Common myeloid progenitor, CD34-positive (primary cell): Measurements from ENCODE around the gene FUT7.

ENCODE experiments used
- CTCF ChIA-PET: fragments of 350-600 bp; sonication (Branson Sonifier 250); formaldehyde crosslinking; loops from one replicate; lab custom pipeline; 2021; ENCODE audit warnings: antibody characterized with exemption; lab: Charles Lee
- POLR2A ChIA-PET: fragments of 350-600 bp; sonication (Branson Sonifier 250); formaldehyde crosslinking; loops from one replicate; lab custom pipeline; 2021; ENCODE audit warnings: antibody characterized with exemption; lab: Charles Lee
- DNase-seq, 3 donors: peaks; one replicate each; pipeline versions ENCODE4 v3.0.0 to v3.0.0-alpha.2; 2013
- H3K27ac ChIP-seq, 2 experiments: 1 replicate in 1 of 2; 2 replicates in 1 of 2; pipeline ENCODE4 v1.7.0; 2013; ENCODE audit warnings: inconsistent platforms in 2 of 2, low read length in 2 of 2, mild to moderate bottlenecking in 2 of 2, low read depth in 1 of 2, moderate library complexity in 1 of 2; ENCODE audit not compliant: severe bottlenecking in 2 of 2, insufficient read depth in 1 of 2, poor library complexity in 1 of 2
- H3K27me3 ChIP-seq, 5 experiments: replicated peaks in 2 of 5; 1 replicate in 3 of 5; 2 replicates in 2 of 5; pipeline versions ENCODE4 v1.6.1 to v1.7.0; 2013; ENCODE audit warnings: low read length in 4 of 5, mild to moderate bottlenecking in 2 of 5, moderate library complexity in 2 of 5, inconsistent platforms in 1 of 5; ENCODE audit not compliant: insufficient read depth in 5 of 5, control insufficient read depth in 4 of 5
- H3K36me3 ChIP-seq, 4 experiments: 1 replicate in 2 of 4; 2 replicates in 2 of 4; pipeline versions ENCODE4 v1.6.1 to v1.7.0; 2013; ENCODE audit warnings: low read length in 3 of 4, control low read depth in 1 of 4, mild to moderate bottlenecking in 1 of 4; ENCODE audit not compliant: control insufficient read depth in 4 of 4, insufficient read depth in 4 of 4
- H3K4me1 ChIP-seq, 4 experiments: 1 replicate in 3 of 4; 2 replicates in 1 of 4; pipeline versions ENCODE4 v1.6.1 to v1.7.1; 2013; ENCODE audit warnings: low read length in 3 of 4, mild to moderate bottlenecking in 3 of 4, control low read depth in 1 of 4, inconsistent platforms in 1 of 4, moderate library complexity in 1 of 4; ENCODE audit not compliant: control insufficient read depth in 4 of 4, insufficient read depth in 4 of 4; ENCODE audit errors: control extremely low read depth in 1 of 4
- H3K4me3 ChIP-seq, 7 experiments: 1 replicate in 4 of 7; 2 replicates in 3 of 7; pipeline versions ENCODE4 v1.5.1 to v1.7.0; 2013; ENCODE audit warnings: mild to moderate bottlenecking in 7 of 7, low read length in 6 of 7, moderate library complexity in 6 of 7, inconsistent platforms in 2 of 7, low read depth in 2 of 7, control low read depth in 1 of 7; ENCODE audit not compliant: insufficient read depth in 4 of 7, control insufficient read depth in 1 of 7; ENCODE audit errors: extremely low read depth in 1 of 7
- H3K9me3 ChIP-seq, 5 experiments: 1 replicate in 4 of 5; 2 replicates in 1 of 5; pipeline versions ENCODE4 v1.6.1 to v1.7.1; 2013; ENCODE audit warnings: low read length in 4 of 5, mild to moderate bottlenecking in 2 of 5, inconsistent platforms in 1 of 5, low read depth in 1 of 5, moderate library complexity in 1 of 5; ENCODE audit not compliant: control insufficient read depth in 4 of 5, insufficient read depth in 2 of 5; ENCODE audit errors: control extremely low read depth in 1 of 5
- WGBS: methylation state at CpG from one replicate; pipeline ENCODE4 v1.1.5; 2013; ENCODE audit not compliant: insufficient coverage; 5-methylcytosine and 5-hydroxymethylcytosine counted together

Gene FUT7

GRCh38 chr9:137018761-137019559 is 12.9 kb downstream of the FUT7 start:
- H3K27me3 ChIP-seq: no peaks in the 10 kb centered on the region

DNA sequence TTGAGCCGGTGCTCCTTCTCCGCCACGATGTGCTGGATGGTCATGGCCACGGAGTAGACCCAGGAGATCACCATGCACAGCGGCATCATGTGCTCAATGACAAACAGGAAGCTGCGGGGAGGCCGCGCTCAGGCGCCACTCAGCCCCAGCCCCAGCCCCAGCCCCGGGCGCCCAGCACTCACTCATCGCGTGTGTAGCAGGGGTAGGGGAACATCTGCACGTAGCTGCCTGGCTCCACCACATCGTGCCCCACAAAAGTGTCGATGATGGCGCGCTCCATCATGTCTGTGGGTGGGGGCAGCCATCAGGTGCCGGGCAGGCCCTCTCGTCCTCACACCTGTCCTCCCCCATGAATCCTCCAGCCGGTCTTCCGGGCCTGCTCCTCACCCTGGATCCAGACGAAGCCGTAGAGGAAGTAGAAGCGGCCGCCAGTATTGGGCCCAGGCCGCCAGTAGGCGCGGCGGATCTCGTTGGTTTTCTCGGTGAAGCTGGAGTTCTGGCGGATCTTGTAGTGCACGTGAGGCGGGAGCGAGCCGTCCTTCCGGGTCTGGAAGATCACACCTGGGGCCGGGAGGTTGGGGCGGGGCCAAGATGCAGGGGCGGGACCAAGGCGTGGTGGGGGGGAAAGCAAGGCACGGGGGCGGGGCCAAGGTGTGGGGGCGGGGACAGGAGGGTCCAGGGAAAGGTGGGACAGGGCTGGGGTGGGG is 13.9 kb downstream of the FUT7 start:
- 95% methylated on average over 31 of the region's 45 CpGs for WGBS
- Histone ChIP-seq H3K4me3 (no peak overlapping the region), H3K9me3 (no peaks in the 10 kb centered on the region), H3K27ac (no peak overlapping the region), H3K4me1 (peaks cover 0 to 3% (median 0%) of the 10 kb centered on the region in 4 experiments), H3K27me3 (no peaks in the 10 kb centered on the region), H3K36me3 (peaks cover 2 to 85% (median 50%) of the 10 kb centered on the region in 4 experiments)
- POLR2A ChIA-PET: no interaction called here
- DNase-seq: no peak
- CTCF ChIA-PET: interaction anchor here (1.1 to 1.3 kb wide), 2 partner anchors 12 to 17 kb away, joined by 3 to 6 read pairs; no protein-coding TSS in a partner anchor

More at GRCh38 chr9:137018761-137019559, 12.9 kb downstream of the FUT7 start:
- H3K36me3 ChIP-seq: peaks cover 2 to 80% (median 45%) of the 10 kb centered on the region in 4 experiments
- WGBS: 95% methylated on average over 32 of the region's 36 CpGs
- H3K4me1 ChIP-seq: peaks cover 0 to 3% (median 0%) of the 10 kb centered on the region in 4 experiments
- DNase-seq: no peak
- ChIA-PET CTCF (interaction anchor here (0.7 to 11.1 kb wide), 4 partner anchors 10 to 73 kb away, joined by 3 to 109 read pairs (median 4); no protein-coding TSS in a partner anchor), POLR2A (interaction anchor here (1.3 kb wide), 1 partner anchor 11 kb away, joined by 3 read pairs; no protein-coding TSS in a partner anchor)
- H3K27ac ChIP-seq: no peak overlapping the region
- no peak overlapping the region for H3K4me3 ChIP-seq
- H3K9me3 ChIP-seq: no peaks in the 10 kb centered on the region

GRCh38 chr9:137017071-137017470 is 14.8 kb downstream of the FUT7 start:
- ChIA-PET CTCF (interaction anchor here (1.1 kb wide), 1 partner anchor 18 kb away, joined by 3 read pairs; no protein-coding TSS in a partner anchor), POLR2A (no interaction called here)
- Histone ChIP-seq H3K4me1 (peaks cover 0 to 3% (median 0%) of the 10 kb centered on the region in 4 experiments), H3K27ac (no peak overlapping the region), H3K27me3 (no peaks in the 10 kb centered on the region), H3K36me3 (peaks cover 2 to 88% (median 52%) of the 10 kb centered on the region in 4 experiments), H3K9me3 (no peaks in the 10 kb centered on the region), H3K4me3 (no peak overlapping the region)
- WGBS: 94% methylated on average over 28 of the region's 28 CpGs
- no peak for DNase-seq

GRCh38 chr9:137016436-137016835 is 15.5 kb downstream of the FUT7 start:
- CTCF ChIA-PET: no interaction called here

GRCh38 chr9:137015976-137016375 is 15.9 kb downstream of the FUT7 start:
- peaks cover 2 to 91% (median 51%) of the 10 kb centered on the region in 4 experiments for H3K36me3 ChIP-seq
- no peak overlapping the region for H3K27ac ChIP-seq
- WGBS: 98% methylated on average over 20 of the region's 21 CpGs
- ChIA-PET POLR2A (no interaction called here), CTCF (no interaction called here)
- H3K9me3 ChIP-seq: no peaks in the 10 kb centered on the region
- H3K4me1 ChIP-seq: peaks cover 0 to 3% (median 0%) of the 10 kb centered on the region in 4 experiments
- H3K27me3 ChIP-seq: no peaks in the 10 kb centered on the region
- no peak for DNase-seq
- H3K4me3 ChIP-seq: no peak overlapping the region

More at GRCh38 chr9:137016436-137016835, 15.5 kb downstream of the FUT7 start:
- no peaks in the 10 kb centered on the region for H3K9me3 ChIP-seq
- H3K27me3 ChIP-seq: no peaks in the 10 kb centered on the region
- whole genome bisulfite sequencing: over 99% methylated on average over 10 of the region's 16 CpGs
- H3K4me3 ChIP-seq: no peak overlapping the region
- peaks cover 2 to 91% (median 53%) of the 10 kb centered on the region in 4 experiments for H3K36me3 ChIP-seq
- DNase-seq: no peak
- H3K4me1 ChIP-seq: peaks cover 0 to 3% (median 0%) of the 10 kb centered on the region in 4 experiments
- no peak overlapping the region for H3K27ac ChIP-seq
- POLR2A ChIA-PET: no interaction called here

DNA sequence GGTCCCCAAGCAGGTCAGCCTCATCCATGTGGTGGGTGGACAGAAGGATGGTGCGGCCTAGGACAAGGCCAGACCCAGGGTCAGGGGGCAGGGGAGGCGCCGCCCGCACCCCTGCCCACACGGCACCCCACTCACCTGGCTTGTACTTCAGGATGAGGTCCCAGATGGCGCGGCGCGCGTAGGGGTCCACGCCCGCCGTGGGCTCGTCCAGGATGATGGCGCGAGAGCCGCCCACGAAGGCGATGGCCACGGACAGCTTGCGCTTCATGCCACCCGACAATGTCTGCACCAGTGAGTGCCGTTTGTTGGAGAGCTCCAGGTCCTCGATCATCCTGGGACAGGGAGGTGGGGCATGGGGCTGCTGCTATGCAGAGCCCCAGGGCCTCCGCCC is 16.4 kb downstream of the FUT7 start:
- WGBS: 99% methylated on average over 24 of the region's 25 CpGs
- H3K27ac ChIP-seq: no peak overlapping the region
- POLR2A ChIA-PET: no interaction called here
- no peak overlapping the region for H3K4me3 ChIP-seq
- H3K36me3 ChIP-seq: peaks cover 2 to 88% (median 50%) of the 10 kb centered on the region in 4 experiments
- no peak for DNase-seq
- no peaks in the 10 kb centered on the region for H3K27me3 ChIP-seq
- H3K9me3 ChIP-seq: no peaks in the 10 kb centered on the region
- peaks cover 0 to 3% (median 0%) of the 10 kb centered on the region in 4 experiments for H3K4me1 ChIP-seq
- CTCF ChIA-PET: interaction anchor here (1.1 kb wide), 1 partner anchor 67 kb away, joined by 3 read pairs; no protein-coding TSS in a partner anchor
